Fibroblast of mammary gland (primary cell): ENCODE measurements around the gene BMP8B.

Source experiments
- DNase-seq: peaks from one replicate; pipeline ENCODE4 v3.0.0-alpha.2; 2010; ENCODE audit warnings: low read depth
- H3K4me3 ChIP-seq: 2 replicates; pipeline ENCODE4 v1.5.1; 2011; ENCODE audit warnings: low read depth, mild to moderate bottlenecking, low read length, moderate library complexity; ENCODE audit not compliant: control insufficient read depth
- TF ChIP-seq, protein P1 (sequence below): conservative IDR thresholded peaks from 2 replicates; pipeline ENCODE4 v1.5.1; 2011; ENCODE audit warnings: low read depth, low read length, inconsistent platforms; ENCODE audit not compliant: control insufficient read depth, insufficient read depth

BMP8B gene

GRCh38 chr1:39755965-39756659 is 32.6 kb downstream of the BMP8B start:
- H3K4me3 ChIP-seq: no peak overlapping the region
- DNase-seq: no peak
- TF ChIP-seq, protein P1, sequence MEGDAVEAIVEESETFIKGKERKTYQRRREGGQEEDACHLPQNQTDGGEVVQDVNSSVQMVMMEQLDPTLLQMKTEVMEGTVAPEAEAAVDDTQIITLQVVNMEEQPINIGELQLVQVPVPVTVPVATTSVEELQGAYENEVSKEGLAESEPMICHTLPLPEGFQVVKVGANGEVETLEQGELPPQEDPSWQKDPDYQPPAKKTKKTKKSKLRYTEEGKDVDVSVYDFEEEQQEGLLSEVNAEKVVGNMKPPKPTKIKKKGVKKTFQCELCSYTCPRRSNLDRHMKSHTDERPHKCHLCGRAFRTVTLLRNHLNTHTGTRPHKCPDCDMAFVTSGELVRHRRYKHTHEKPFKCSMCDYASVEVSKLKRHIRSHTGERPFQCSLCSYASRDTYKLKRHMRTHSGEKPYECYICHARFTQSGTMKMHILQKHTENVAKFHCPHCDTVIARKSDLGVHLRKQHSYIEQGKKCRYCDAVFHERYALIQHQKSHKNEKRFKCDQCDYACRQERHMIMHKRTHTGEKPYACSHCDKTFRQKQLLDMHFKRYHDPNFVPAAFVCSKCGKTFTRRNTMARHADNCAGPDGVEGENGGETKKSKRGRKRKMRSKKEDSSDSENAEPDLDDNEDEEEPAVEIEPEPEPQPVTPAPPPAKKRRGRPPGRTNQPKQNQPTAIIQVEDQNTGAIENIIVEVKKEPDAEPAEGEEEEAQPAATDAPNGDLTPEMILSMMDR: no peak

- DNase-seq: peak; percentile 24
- TF ChIP-seq, protein P1: no peak
- H3K4me3 ChIP-seq: no peak overlapping the region
These were observed 33.7 kb downstream of the BMP8B start for GRCh38 chr1:39754906-39755504.

GRCh38 chr1:39754026-39754570 is 34.6 kb downstream of the BMP8B start:
- DNase-seq: peak; percentile 50
- H3K4me3 ChIP-seq: no peak overlapping the region

DNA sequence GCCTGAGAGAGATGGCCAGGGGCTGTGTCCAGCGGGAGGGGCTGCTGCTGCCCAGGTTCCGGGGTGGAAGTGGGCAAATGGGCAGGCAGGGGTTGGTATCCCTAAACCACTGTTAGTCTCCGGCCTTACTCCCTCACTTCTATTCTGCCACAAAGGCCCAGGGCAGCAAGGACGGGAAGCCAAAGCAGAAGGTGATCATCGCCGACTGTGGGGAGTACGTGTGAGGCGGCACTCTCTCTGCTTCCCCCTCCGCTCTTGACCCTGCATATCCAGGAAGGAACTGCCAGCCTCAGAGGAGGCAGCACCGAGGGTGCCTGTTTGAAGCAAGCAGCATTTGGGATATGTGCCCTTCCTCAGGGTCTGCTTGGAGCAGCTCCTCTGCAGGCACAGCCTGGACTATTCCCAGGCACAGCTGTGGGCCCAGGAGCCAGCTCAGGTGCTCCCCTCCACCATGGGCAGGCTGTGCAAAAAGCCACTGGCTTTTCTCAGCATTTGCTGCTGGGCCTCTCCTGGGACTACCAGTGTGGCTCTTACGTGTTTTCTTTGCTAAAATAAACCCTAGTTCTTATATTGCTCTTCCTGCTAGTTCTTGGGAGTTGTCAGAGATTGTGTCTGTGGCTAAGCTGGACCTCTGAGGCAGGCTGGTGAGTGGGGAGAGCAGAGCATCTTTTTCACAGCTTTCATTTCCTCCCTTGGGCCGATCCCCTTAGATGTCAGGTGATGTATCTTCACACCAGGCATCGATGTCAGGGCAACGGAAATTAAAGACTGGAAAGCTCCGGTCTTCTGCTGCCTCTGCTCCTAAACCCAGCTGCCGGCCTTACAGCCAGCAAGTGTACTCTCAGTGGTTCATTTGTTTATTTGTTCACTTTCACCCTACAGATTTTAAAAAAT is 35.3 kb downstream of the BMP8B start:
- DNase-seq: no peak
- TF ChIP-seq, protein P1: no peak
- no peak overlapping the region for H3K4me3 ChIP-seq

More at GRCh38 chr1:39754026-39754570, 34.6 kb downstream of the BMP8B start:
- TF ChIP-seq, protein P1: no peak

GRCh38 chr1:39752703-39753102 is 36.0 kb downstream of the BMP8B start:
- DNase-seq: no peak

GRCh38 chr1:39751595-39751994 is 37.1 kb downstream of the BMP8B start:
- DNase-seq: no peak
- TF ChIP-seq, protein P1: no peak
- H3K4me3 ChIP-seq: no peak overlapping the region

More at GRCh38 chr1:39752703-39753102, 36.0 kb downstream of the BMP8B start:
- H3K4me3 ChIP-seq: no peak overlapping the region
- TF ChIP-seq, protein P1: no peak
